Endothelial cell of umbilical vein (primary cell): ENCODE results near the gene CACNG4. TPM values are rescaled to one million over a fixed set of nuclear protein-coding genes. Genes with fewer than 3 reads are reported as not detected.

Experiments used
- BruUV-seq: library from RNA; stranded (reverse); fragments of 400-500 nt; replicated peaks from 2 replicates; lab custom pipeline; 2021; lab: Mats Ljungman, UMichigan
- CTCF ChIA-PET: fragments of 300-600, 350-600 bp; sonication (Branson Sonifier 250); formaldehyde crosslinking; loops from one replicate; lab custom pipeline; 2021; ENCODE audit warnings: antibody characterized with exemption, inconsistent platforms; lab: Charles Lee
- POLR2A ChIA-PET: fragments of 300-600, 350-600 bp; sonication (Branson Sonifier 250); formaldehyde crosslinking; loops from one replicate; lab custom pipeline; 2021; ENCODE audit warnings: antibody characterized with exemption, inconsistent platforms; lab: Charles Lee
- DNase-seq: peaks from one replicate; pipeline ENCODE4 v3.0.0-alpha.2; 2011; ENCODE audit warnings: low read depth, low spot score
- FAIRE-seq: peaks from 2 replicates; lab custom pipeline; 2011; peaks lifted over from hg19 to GRCh38; lab: Jason Lieb, UNC
- H2AFZ ChIP-seq: 2 replicates; pipeline ENCODE4 v1.6.0; 2012; ENCODE audit warnings: low read depth, low read length, control low read depth, inconsistent platforms
- H3K27ac ChIP-seq: 2 replicates; pipeline ENCODE4 v1.5.1; 2011; ENCODE audit warnings: low read depth, mild to moderate bottlenecking, control low read depth, low read length, moderate library complexity; ENCODE audit not compliant: insufficient read depth
- H3K27me3 ChIP-seq, 2 experiments: 2 replicates each; pipeline versions ENCODE4 v1.6.0 to v1.6.1; 2011; ENCODE audit warnings: low read length in 2 of 2, mixed read lengths in 1 of 2; ENCODE audit not compliant: control insufficient read depth in 2 of 2, insufficient read depth in 2 of 2
- H3K36me3 ChIP-seq, 2 experiments: 2 replicates in 1 of 2; 3 replicates in 1 of 2; pipeline ENCODE4 v1.5.1; 2011; ENCODE audit warnings: low read length in 2 of 2, mild to moderate bottlenecking in 1 of 2, moderate library complexity in 1 of 2; ENCODE audit not compliant: control insufficient read depth in 2 of 2, insufficient read depth in 2 of 2; ENCODE audit errors: extremely low read depth in 1 of 2
- H3K4me1 ChIP-seq: 3 replicates; pipeline ENCODE4 v1.5.1; 2011; ENCODE audit warnings: mild to moderate bottlenecking, low read length; ENCODE audit not compliant: control insufficient read depth, insufficient read depth; ENCODE audit errors: extremely low read depth
- H3K4me2 ChIP-seq: 2 replicates; pipeline ENCODE4 v1.6.1; 2011; ENCODE audit warnings: low read length, control low read depth, mixed read lengths; ENCODE audit not compliant: insufficient read depth
- H3K4me3 ChIP-seq, 3 experiments: fragments of 200-600 bp in 1 of 3; sonication (generic), shearing (Covaris generic) in 1 of 3; replicated peaks in 1 of 3; 2 replicates each; pipeline ENCODE4 v1.5.1; 2011 to 2016; ENCODE audit warnings: control low read depth in 3 of 3, low read length in 3 of 3, mild to moderate bottlenecking in 2 of 3, inconsistent platforms in 1 of 3, low read depth in 1 of 3, moderate library complexity in 1 of 3; ENCODE audit not compliant: insufficient read depth in 1 of 3
- H3K79me2 ChIP-seq: 2 replicates; pipeline ENCODE4 v1.6.0; 2012; ENCODE audit warnings: low read length, inconsistent platforms; ENCODE audit not compliant: control insufficient read depth, insufficient read depth
- H3K9ac ChIP-seq: replicated peaks from 2 replicates; pipeline ENCODE3; 2011; ENCODE audit warnings: low read length, control low read depth; ENCODE audit not compliant: insufficient read depth; ENCODE audit errors: extremely low read depth
- H3K9me1 ChIP-seq: replicated peaks from 3 replicates; pipeline ENCODE4 v1.6.0; 2011; ENCODE audit warnings: mild to moderate bottlenecking, low read length; ENCODE audit not compliant: control insufficient read depth, insufficient read depth; ENCODE audit errors: extremely low read depth
- H3K9me3 ChIP-seq: replicated peaks from 2 replicates; pipeline ENCODE4 v1.5.1; 2012; ENCODE audit warnings: low read length, inconsistent platforms; ENCODE audit not compliant: control insufficient read depth, insufficient read depth
- H4K20me1 ChIP-seq: replicated peaks from 2 replicates; pipeline ENCODE3; 2011; ENCODE audit warnings: mild to moderate bottlenecking, low read length; ENCODE audit not compliant: control insufficient read depth, insufficient read depth; ENCODE audit errors: extremely low read depth
- EZH2 ChIP-seq: IDR thresholded peaks from 2 replicates; pipeline ENCODE4 v1.6.1; 2012; ENCODE audit warnings: borderline replicate concordance, low read depth, mild to moderate bottlenecking, moderate library complexity, low read length, inconsistent platforms; ENCODE audit not compliant: severe bottlenecking
- FOS ChIP-seq: IDR thresholded peaks from 2 replicates; pipeline ENCODE4 v1.6.1; 2011; ENCODE audit warnings: mild to moderate bottlenecking, low read length, moderate library complexity, borderline replicate concordance; ENCODE audit not compliant: insufficient read depth
- GATA2 ChIP-seq: IDR thresholded peaks from 2 replicates; pipeline ENCODE4 v1.7.0; 2011; ENCODE audit warnings: low read depth, mild to moderate bottlenecking, moderate library complexity, mixed read lengths, low read length; ENCODE audit not compliant: insufficient read length, insufficient read depth
- JUN ChIP-seq: IDR thresholded peaks from 2 replicates; pipeline ENCODE4 v1.6.1; 2011; ENCODE audit warnings: borderline replicate concordance, low read depth; ENCODE audit not compliant: insufficient read length, insufficient read depth
- MYC ChIP-seq: IDR thresholded peaks from one replicate; pipeline ENCODE4 v1.6.1; 2011; ENCODE audit warnings: mild to moderate bottlenecking, low read depth, low read length
- POLR2A ChIP-seq: IDR thresholded peaks from 2 replicates; pipeline ENCODE4 v1.6.1; 2012; ENCODE audit warnings: low read depth, mild to moderate bottlenecking, control low read depth, low read length
- POLR2AphosphoS5 ChIP-seq: IDR thresholded peaks from 2 replicates; pipeline ENCODE4 v1.6.1; 2012; ENCODE audit warnings: low read depth, mild to moderate bottlenecking, control low read depth, low read length, moderate library complexity; ENCODE audit not compliant: insufficient read depth
- dilution Hi-C: fragments of 300-500 bp; cut with MboI; formaldehyde crosslinking; loops from one replicate; pipeline ENCODE4 v1.15.0; 2019; ENCODE audit warnings: low sequenced_read_pairs; ENCODE audit not compliant: extremely low pct_ligation_motif_present
- intact Hi-C: fragments of 100-400 bp; cut with micrococcal nuclease; formaldehyde crosslinking; loops from one replicate; pipeline ENCODE4 v1.10.0; 2022
- polyA plus RNA-seq, 4 experiments: library from polyadenylated mRNA; depleted of rRNA in 3 of 4; stranded (reverse) in 3 of 4; unstranded in 1 of 4; fragments of >200 nt; gene quantifications; 2 replicates each; pipeline versions ENCODE4 v1.2.1 to v1.2.3, GENCODE V29; 2011 to 2012; ENCODE audit warnings: missing spikeins in 1 of 4
- total RNA-seq: library from RNA; stranded (reverse); gene quantifications from 2 replicates; pipeline ENCODE4 v1.2.3, GENCODE V29; 2021
- TF ChIP-seq, protein P1 (sequence below), 2 donors: IDR thresholded peaks; 1 replicate in 1 of 2; 2 replicates in 1 of 2; pipeline ENCODE4 v1.5.1; 2011; ENCODE audit warnings: low read length in 2 of 2, mild to moderate bottlenecking in 2 of 2, moderate library complexity in 2 of 2, control low read depth in 1 of 2, inconsistent platforms in 1 of 2, low read depth in 1 of 2; ENCODE audit not compliant: insufficient read depth in 1 of 2; ENCODE audit errors: extremely low read depth in 1 of 2
- TF ChIP-seq, protein P2 (sequence below): IDR thresholded peaks from 2 replicates; pipeline ENCODE4 v1.6.1; 2011; ENCODE audit not compliant: insufficient read depth, insufficient read length

The CACNG4 gene
- total and polyA plus RNA-seq, 2 donors (not counting 3 experiments of a cell fraction or from before 2014, with no cell fraction given), result not detected

GRCh38 chr17:66953630-66954020 is 10.9 kb upstream of the CACNG4 start:
- POLR2A ChIA-PET, result no interaction called here
- TF ChIP-seq, protein P1, sequence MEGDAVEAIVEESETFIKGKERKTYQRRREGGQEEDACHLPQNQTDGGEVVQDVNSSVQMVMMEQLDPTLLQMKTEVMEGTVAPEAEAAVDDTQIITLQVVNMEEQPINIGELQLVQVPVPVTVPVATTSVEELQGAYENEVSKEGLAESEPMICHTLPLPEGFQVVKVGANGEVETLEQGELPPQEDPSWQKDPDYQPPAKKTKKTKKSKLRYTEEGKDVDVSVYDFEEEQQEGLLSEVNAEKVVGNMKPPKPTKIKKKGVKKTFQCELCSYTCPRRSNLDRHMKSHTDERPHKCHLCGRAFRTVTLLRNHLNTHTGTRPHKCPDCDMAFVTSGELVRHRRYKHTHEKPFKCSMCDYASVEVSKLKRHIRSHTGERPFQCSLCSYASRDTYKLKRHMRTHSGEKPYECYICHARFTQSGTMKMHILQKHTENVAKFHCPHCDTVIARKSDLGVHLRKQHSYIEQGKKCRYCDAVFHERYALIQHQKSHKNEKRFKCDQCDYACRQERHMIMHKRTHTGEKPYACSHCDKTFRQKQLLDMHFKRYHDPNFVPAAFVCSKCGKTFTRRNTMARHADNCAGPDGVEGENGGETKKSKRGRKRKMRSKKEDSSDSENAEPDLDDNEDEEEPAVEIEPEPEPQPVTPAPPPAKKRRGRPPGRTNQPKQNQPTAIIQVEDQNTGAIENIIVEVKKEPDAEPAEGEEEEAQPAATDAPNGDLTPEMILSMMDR (IDR thresholded peaks at IDR 0.05; ENCODE audit: extremely low read depth in 1 of 2, insufficient read depth in 1 of 2, low read depth in 1 of 2, low read length in 2 of 2), result no peak
- TF ChIP-seq, protein P2, sequence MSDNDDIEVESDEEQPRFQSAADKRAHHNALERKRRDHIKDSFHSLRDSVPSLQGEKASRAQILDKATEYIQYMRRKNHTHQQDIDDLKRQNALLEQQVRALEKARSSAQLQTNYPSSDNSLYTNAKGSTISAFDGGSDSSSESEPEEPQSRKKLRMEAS, result no peak
- TF ChIP-seq FOS (no peak), GATA2 (no peak), POLR2AphosphoS5 (no peak), MYC (no peak), JUN (no peak), POLR2A (no peak), EZH2 (no peak)
- Histone ChIP-seq H4K20me1 (no peaks in the 10 kb centered on the region), H3K4me3 (no peak overlapping the region), H2AFZ (no peak overlapping the region), H3K4me2 (no peak overlapping the region), H3K9me1 (no peaks in the 10 kb centered on the region), H3K79me2 (no peaks in the 10 kb centered on the region), H3K9ac (no peak overlapping the region), H3K36me3 (no peaks in the 10 kb centered on the region), H3K27me3 (peaks cover 4 to 8% of the 10 kb centered on the region in 2 experiments), H3K4me1 (peaks cover 4% of the 10 kb centered on the region), H3K9me3 (no peaks in the 10 kb centered on the region), H3K27ac (no peak overlapping the region)
- CTCF ChIA-PET, result no interaction called here
- BruUV-seq, result no TSS peak
- intact Hi-C loops, result loop anchor here (5.0 kb wide), 1 partner anchor 921 kb away; no protein-coding TSS in a partner anchor
- no peak for FAIRE-seq
- dilution Hi-C loops, result no loop called here
- no peak for DNase-seq
